Endothelial cell of umbilical vein (primary cell): ENCODE results near the gene COL9A3. TPM values are rescaled to one million over a fixed set of nuclear protein-coding genes. Genes with fewer than 3 reads are reported as not detected.

Experiments used
- BruUV-seq: library from RNA; stranded (reverse); fragments of 400-500 nt; replicated peaks from 2 replicates; lab custom pipeline; 2021; lab: Mats Ljungman, UMichigan
- CTCF ChIA-PET: fragments of 300-600, 350-600 bp; sonication (Branson Sonifier 250); formaldehyde crosslinking; loops from one replicate; lab custom pipeline; 2021; ENCODE audit warnings: antibody characterized with exemption, inconsistent platforms; lab: Charles Lee
- POLR2A ChIA-PET: fragments of 300-600, 350-600 bp; sonication (Branson Sonifier 250); formaldehyde crosslinking; loops from one replicate; lab custom pipeline; 2021; ENCODE audit warnings: antibody characterized with exemption, inconsistent platforms; lab: Charles Lee
- DNase-seq: peaks from one replicate; pipeline ENCODE4 v3.0.0-alpha.2; 2011; ENCODE audit warnings: low read depth, low spot score
- FAIRE-seq: peaks from 2 replicates; lab custom pipeline; 2011; peaks lifted over from hg19 to GRCh38; lab: Jason Lieb, UNC
- H2AFZ ChIP-seq: 2 replicates; pipeline ENCODE4 v1.6.0; 2012; ENCODE audit warnings: low read depth, low read length, control low read depth, inconsistent platforms
- H3K27ac ChIP-seq: 2 replicates; pipeline ENCODE4 v1.5.1; 2011; ENCODE audit warnings: low read depth, mild to moderate bottlenecking, control low read depth, low read length, moderate library complexity; ENCODE audit not compliant: insufficient read depth
- H3K27me3 ChIP-seq, 2 experiments: 2 replicates each; pipeline versions ENCODE4 v1.6.0 to v1.6.1; 2011; ENCODE audit warnings: low read length in 2 of 2, mixed read lengths in 1 of 2; ENCODE audit not compliant: control insufficient read depth in 2 of 2, insufficient read depth in 2 of 2
- H3K36me3 ChIP-seq, 2 experiments: 2 replicates in 1 of 2; 3 replicates in 1 of 2; pipeline ENCODE4 v1.5.1; 2011; ENCODE audit warnings: low read length in 2 of 2, mild to moderate bottlenecking in 1 of 2, moderate library complexity in 1 of 2; ENCODE audit not compliant: control insufficient read depth in 2 of 2, insufficient read depth in 2 of 2; ENCODE audit errors: extremely low read depth in 1 of 2
- H3K4me1 ChIP-seq: 3 replicates; pipeline ENCODE4 v1.5.1; 2011; ENCODE audit warnings: mild to moderate bottlenecking, low read length; ENCODE audit not compliant: control insufficient read depth, insufficient read depth; ENCODE audit errors: extremely low read depth
- H3K4me2 ChIP-seq: 2 replicates; pipeline ENCODE4 v1.6.1; 2011; ENCODE audit warnings: low read length, control low read depth, mixed read lengths; ENCODE audit not compliant: insufficient read depth
- H3K4me3 ChIP-seq, 3 experiments: fragments of 200-600 bp in 1 of 3; sonication (generic), shearing (Covaris generic) in 1 of 3; replicated peaks in 1 of 3; 2 replicates each; pipeline ENCODE4 v1.5.1; 2011 to 2016; ENCODE audit warnings: control low read depth in 3 of 3, low read length in 3 of 3, mild to moderate bottlenecking in 2 of 3, inconsistent platforms in 1 of 3, low read depth in 1 of 3, moderate library complexity in 1 of 3; ENCODE audit not compliant: insufficient read depth in 1 of 3
- H3K79me2 ChIP-seq: 2 replicates; pipeline ENCODE4 v1.6.0; 2012; ENCODE audit warnings: low read length, inconsistent platforms; ENCODE audit not compliant: control insufficient read depth, insufficient read depth
- H3K9ac ChIP-seq: replicated peaks from 2 replicates; pipeline ENCODE3; 2011; ENCODE audit warnings: low read length, control low read depth; ENCODE audit not compliant: insufficient read depth; ENCODE audit errors: extremely low read depth
- H3K9me1 ChIP-seq: replicated peaks from 3 replicates; pipeline ENCODE4 v1.6.0; 2011; ENCODE audit warnings: mild to moderate bottlenecking, low read length; ENCODE audit not compliant: control insufficient read depth, insufficient read depth; ENCODE audit errors: extremely low read depth
- H3K9me3 ChIP-seq: replicated peaks from 2 replicates; pipeline ENCODE4 v1.5.1; 2012; ENCODE audit warnings: low read length, inconsistent platforms; ENCODE audit not compliant: control insufficient read depth, insufficient read depth
- H4K20me1 ChIP-seq: replicated peaks from 2 replicates; pipeline ENCODE3; 2011; ENCODE audit warnings: mild to moderate bottlenecking, low read length; ENCODE audit not compliant: control insufficient read depth, insufficient read depth; ENCODE audit errors: extremely low read depth
- EZH2 ChIP-seq: IDR thresholded peaks from 2 replicates; pipeline ENCODE4 v1.6.1; 2012; ENCODE audit warnings: borderline replicate concordance, low read depth, mild to moderate bottlenecking, moderate library complexity, low read length, inconsistent platforms; ENCODE audit not compliant: severe bottlenecking
- FOS ChIP-seq: IDR thresholded peaks from 2 replicates; pipeline ENCODE4 v1.6.1; 2011; ENCODE audit warnings: mild to moderate bottlenecking, low read length, moderate library complexity, borderline replicate concordance; ENCODE audit not compliant: insufficient read depth
- GATA2 ChIP-seq: IDR thresholded peaks from 2 replicates; pipeline ENCODE4 v1.7.0; 2011; ENCODE audit warnings: low read depth, mild to moderate bottlenecking, moderate library complexity, mixed read lengths, low read length; ENCODE audit not compliant: insufficient read length, insufficient read depth
- JUN ChIP-seq: IDR thresholded peaks from 2 replicates; pipeline ENCODE4 v1.6.1; 2011; ENCODE audit warnings: borderline replicate concordance, low read depth; ENCODE audit not compliant: insufficient read length, insufficient read depth
- MYC ChIP-seq: IDR thresholded peaks from one replicate; pipeline ENCODE4 v1.6.1; 2011; ENCODE audit warnings: mild to moderate bottlenecking, low read depth, low read length
- POLR2A ChIP-seq: IDR thresholded peaks from 2 replicates; pipeline ENCODE4 v1.6.1; 2012; ENCODE audit warnings: low read depth, mild to moderate bottlenecking, control low read depth, low read length
- POLR2AphosphoS5 ChIP-seq: IDR thresholded peaks from 2 replicates; pipeline ENCODE4 v1.6.1; 2012; ENCODE audit warnings: low read depth, mild to moderate bottlenecking, control low read depth, low read length, moderate library complexity; ENCODE audit not compliant: insufficient read depth
- dilution Hi-C: fragments of 300-500 bp; cut with MboI; formaldehyde crosslinking; loops from one replicate; pipeline ENCODE4 v1.15.0; 2019; ENCODE audit warnings: low sequenced_read_pairs; ENCODE audit not compliant: extremely low pct_ligation_motif_present
- intact Hi-C: fragments of 100-400 bp; cut with micrococcal nuclease; formaldehyde crosslinking; loops from one replicate; pipeline ENCODE4 v1.10.0; 2022
- polyA plus RNA-seq, 4 experiments: library from polyadenylated mRNA; depleted of rRNA in 3 of 4; stranded (reverse) in 3 of 4; unstranded in 1 of 4; fragments of >200 nt; gene quantifications; 2 replicates each; pipeline versions ENCODE4 v1.2.1 to v1.2.3, GENCODE V29; 2011 to 2012; ENCODE audit warnings: missing spikeins in 1 of 4
- total RNA-seq: library from RNA; stranded (reverse); gene quantifications from 2 replicates; pipeline ENCODE4 v1.2.3, GENCODE V29; 2021
- TF ChIP-seq, protein P1 (sequence below), 2 donors: IDR thresholded peaks; 1 replicate in 1 of 2; 2 replicates in 1 of 2; pipeline ENCODE4 v1.5.1; 2011; ENCODE audit warnings: low read length in 2 of 2, mild to moderate bottlenecking in 2 of 2, moderate library complexity in 2 of 2, control low read depth in 1 of 2, inconsistent platforms in 1 of 2, low read depth in 1 of 2; ENCODE audit not compliant: insufficient read depth in 1 of 2; ENCODE audit errors: extremely low read depth in 1 of 2
- TF ChIP-seq, protein P2 (sequence below): IDR thresholded peaks from 2 replicates; pipeline ENCODE4 v1.6.1; 2011; ENCODE audit not compliant: insufficient read depth, insufficient read length

Gene COL9A3
- total and polyA plus RNA-seq, 2 donors (not counting 3 experiments of a cell fraction or from before 2014, with no cell fraction given) = 0.46 to 0.60 TPM

DNA sequence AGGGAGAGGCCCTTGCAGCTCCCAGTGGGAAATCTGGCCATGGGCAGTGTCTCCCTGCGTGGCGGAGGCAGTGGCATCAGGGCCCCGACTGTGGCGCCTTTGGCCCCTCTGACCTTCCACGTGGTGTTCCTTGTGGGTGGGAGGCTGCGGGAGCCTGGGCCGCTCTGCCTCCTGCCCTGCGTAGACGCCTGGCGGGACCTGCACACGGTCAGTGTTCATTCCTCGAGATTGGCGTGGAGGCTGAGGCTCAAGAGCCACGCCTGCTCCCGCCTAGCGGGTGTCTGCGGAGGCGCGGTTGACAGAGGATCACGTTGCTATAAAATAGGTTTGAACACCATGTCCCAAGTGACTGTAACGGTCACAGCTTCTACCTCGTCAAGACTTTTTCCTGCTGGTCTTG is 14.0 kb downstream of the COL9A3 start:
- BruUV-seq = no TSS peak
- Histone ChIP-seq H3K9me1 (no peaks in the 10 kb centered on the region), H3K27me3 (no peaks in the 10 kb centered on the region), H3K4me1 (no peaks in the 10 kb centered on the region), H3K9ac (no peak overlapping the region), H3K79me2 (no peaks in the 10 kb centered on the region), H2AFZ (no peak overlapping the region), H3K27ac (no peak overlapping the region), H3K9me3 (no peaks in the 10 kb centered on the region), H3K4me2 (no peak overlapping the region), H3K4me3 (no peak overlapping the region), H4K20me1 (no peaks in the 10 kb centered on the region), H3K36me3 (no peaks in the 10 kb centered on the region)
- TF ChIP-seq EZH2 (no peak), FOS (no peak), GATA2 (no peak), POLR2AphosphoS5 (no peak), MYC (no peak), JUN (no peak), POLR2A (no peak)
- TF ChIP-seq, protein P1, sequence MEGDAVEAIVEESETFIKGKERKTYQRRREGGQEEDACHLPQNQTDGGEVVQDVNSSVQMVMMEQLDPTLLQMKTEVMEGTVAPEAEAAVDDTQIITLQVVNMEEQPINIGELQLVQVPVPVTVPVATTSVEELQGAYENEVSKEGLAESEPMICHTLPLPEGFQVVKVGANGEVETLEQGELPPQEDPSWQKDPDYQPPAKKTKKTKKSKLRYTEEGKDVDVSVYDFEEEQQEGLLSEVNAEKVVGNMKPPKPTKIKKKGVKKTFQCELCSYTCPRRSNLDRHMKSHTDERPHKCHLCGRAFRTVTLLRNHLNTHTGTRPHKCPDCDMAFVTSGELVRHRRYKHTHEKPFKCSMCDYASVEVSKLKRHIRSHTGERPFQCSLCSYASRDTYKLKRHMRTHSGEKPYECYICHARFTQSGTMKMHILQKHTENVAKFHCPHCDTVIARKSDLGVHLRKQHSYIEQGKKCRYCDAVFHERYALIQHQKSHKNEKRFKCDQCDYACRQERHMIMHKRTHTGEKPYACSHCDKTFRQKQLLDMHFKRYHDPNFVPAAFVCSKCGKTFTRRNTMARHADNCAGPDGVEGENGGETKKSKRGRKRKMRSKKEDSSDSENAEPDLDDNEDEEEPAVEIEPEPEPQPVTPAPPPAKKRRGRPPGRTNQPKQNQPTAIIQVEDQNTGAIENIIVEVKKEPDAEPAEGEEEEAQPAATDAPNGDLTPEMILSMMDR (IDR thresholded peaks at IDR 0.05; ENCODE audit: extremely low read depth in 1 of 2, insufficient read depth in 1 of 2, low read depth in 1 of 2, low read length in 2 of 2) = no peak
- TF ChIP-seq, protein P2, sequence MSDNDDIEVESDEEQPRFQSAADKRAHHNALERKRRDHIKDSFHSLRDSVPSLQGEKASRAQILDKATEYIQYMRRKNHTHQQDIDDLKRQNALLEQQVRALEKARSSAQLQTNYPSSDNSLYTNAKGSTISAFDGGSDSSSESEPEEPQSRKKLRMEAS = no peak
- DNase-seq (no peak), FAIRE-seq (no peak)
- intact Hi-C loops (no loop called here), dilution Hi-C loops (no loop called here)
- ChIA-PET CTCF (interaction anchor here (2.7 kb wide), 1 partner anchor 8 kb away, joined by 8 read pairs; no protein-coding TSS in a partner anchor), POLR2A (no interaction called here)
